SH-SY5Y (cell line): Measurements from ENCODE around the gene MTCL1.

ENCODE experiments used
- GATA2 ChIP-seq: IDR thresholded peaks from 2 replicates; pipeline ENCODE4 v1.6.1; 2011; ENCODE audit warnings: mild to moderate bottlenecking, low read depth, low read length
- GATA3 ChIP-seq: IDR thresholded peaks from 2 replicates; pipeline ENCODE4 v1.6.1; 2011; ENCODE audit warnings: low read depth, mild to moderate bottlenecking, low read length, moderate library complexity

Gene MTCL1

DNA sequence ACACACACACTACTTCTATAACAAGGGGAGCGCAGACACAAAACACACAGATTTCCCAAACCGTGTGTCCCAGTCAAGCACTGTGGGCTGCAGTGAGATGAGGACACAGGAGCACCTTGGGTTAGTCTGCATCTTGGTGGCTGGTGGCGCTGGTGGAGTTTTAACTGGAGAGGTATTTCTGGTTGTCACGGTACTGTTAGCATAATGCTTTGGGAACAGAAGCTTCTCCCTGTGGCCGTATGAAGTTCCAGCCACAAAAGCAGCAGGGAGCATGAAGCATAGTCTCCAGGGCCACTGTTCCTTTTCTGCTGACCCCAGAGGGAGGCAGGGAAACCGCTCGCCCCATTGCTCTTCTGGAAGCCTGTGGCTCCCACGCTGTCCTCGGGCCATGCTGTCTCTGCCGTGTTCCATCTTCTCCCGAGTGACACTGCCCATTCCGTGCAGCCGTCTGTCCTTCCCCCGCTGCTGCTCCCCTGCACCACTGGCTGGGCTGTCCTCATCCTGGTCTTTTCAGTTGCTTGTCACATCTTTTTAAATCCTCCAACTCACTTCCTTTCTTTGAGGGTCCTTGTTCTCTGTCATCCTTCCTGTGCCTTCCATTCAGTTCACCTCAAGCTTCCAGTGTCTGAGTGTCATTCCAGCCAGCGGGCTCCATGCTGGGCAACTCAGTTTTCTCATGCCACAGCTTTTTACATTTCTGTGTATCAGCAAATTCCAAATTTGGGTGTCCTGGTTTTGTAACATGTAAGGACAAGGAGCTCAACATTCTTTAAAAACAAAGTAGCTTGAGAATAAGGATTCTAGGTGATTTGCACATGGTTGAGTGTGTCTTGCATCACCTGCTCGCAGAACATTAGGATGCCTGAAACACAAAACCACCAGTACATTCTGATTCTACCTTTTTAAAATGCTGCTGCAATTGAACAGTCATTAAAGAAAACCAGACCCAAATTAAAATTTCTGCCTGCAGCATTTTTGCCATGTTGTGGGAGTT lies 125.0 kb downstream of the MTCL1 start:
- TF ChIP-seq GATA2 (no peak), GATA3 (no peak)

DNA sequence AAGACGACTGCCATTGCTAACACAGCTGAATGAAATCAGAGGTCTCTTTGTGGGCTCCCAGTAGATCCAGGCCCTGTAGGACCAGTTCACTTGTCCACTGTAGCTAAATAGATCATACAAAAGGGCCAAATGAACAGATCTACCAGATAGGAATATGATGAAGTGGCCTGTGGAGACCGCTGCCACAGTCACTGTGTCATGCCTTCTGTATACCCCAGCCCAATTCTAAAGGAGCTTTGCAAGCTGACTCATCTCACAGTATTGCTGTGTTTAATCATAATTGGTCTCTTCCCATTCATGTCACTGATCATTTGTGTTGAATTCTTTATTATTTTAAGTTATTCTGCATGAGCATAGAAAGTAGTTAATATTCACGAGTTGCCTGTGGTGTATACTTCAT lies 125.8 kb downstream of the MTCL1 start:
- TF ChIP-seq GATA2 (no peak), GATA3 (no peak)

DNA sequence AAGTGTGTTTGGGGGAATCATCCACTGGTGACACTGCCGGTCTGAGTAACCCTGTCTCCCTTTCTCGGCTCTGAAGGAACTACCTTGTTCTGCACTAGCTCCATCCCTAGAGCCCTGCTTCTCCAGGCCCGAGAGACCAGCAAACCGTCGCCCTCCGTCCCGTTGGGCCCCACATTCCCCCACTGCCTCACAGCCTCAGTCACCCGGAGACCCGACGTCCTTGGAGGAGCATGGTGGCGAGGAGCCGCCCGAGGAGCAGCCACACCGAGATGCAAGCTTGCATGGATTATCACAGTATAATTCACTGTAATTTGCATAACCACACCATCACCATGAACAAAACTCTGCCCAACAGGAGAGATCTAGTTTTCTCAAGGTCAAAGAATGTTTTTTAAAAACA lies 126.2 kb downstream of the MTCL1 start:
- TF ChIP-seq GATA3 (no peak), GATA2 (no peak)

DNA sequence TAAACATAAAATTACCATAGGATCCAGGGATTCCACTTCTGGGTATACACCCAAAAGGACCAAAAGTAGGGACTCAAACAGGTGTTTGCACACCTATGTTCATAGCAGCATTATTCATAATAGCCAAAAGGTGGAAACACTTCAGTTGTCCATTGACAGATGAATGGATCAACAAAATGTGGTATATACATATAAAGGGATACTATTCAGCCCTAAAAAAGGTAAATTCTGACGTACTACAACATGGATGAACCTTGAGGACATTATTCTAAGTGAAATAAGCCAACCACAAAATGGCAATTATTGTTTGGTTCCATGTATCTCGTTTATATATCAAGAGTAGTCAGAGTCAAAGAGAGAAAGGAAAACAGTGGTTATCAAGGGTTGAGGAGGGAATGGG lies 128.1 kb downstream of the MTCL1 start:
- no peak for TF ChIP-seq GATA2
- TF ChIP-seq GATA3, result no peak

DNA sequence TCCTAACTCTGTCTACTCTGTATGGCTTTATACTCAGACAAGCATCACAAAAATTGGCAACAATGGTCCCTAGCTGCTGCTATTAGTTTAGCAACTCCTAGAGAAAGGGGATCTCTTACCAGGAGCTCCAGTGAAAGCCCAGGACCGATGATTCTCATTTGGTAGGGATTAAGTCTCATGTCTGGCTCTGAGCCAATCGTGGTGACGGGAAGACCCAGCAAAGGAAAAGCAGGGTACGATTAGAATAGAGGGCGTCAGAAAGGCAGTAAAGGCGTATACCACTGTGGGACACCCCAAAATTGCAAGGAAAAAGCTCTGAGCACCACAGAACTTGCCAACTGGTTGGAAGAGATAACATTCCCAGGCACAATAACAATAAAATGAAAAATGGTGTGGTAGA lies 129.5 kb downstream of the MTCL1 start:
- TF ChIP-seq GATA3 (no peak), GATA2 (no peak)

DNA sequence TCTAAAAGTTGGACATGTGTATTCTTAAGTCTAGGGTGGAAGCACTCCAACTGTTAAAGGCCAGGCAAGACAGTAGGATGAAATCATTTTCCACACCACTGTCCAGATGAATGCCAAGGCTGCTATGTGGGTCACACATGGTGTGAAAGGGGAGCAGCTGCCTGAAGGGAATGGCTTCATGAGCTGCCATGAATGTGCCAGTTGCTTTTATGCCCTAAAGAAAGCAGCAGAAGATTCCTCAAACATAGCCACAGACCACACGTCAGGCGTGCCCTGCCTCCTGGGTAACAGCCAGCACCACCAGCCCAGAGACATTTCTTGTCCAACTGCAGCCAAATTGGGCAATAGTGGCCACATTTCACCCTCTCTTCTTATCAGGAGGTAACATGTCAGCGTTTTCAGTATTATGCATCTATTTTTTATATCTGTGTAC lies 130.2 kb downstream of the MTCL1 start:
- TF ChIP-seq GATA2, result no peak

DNA sequence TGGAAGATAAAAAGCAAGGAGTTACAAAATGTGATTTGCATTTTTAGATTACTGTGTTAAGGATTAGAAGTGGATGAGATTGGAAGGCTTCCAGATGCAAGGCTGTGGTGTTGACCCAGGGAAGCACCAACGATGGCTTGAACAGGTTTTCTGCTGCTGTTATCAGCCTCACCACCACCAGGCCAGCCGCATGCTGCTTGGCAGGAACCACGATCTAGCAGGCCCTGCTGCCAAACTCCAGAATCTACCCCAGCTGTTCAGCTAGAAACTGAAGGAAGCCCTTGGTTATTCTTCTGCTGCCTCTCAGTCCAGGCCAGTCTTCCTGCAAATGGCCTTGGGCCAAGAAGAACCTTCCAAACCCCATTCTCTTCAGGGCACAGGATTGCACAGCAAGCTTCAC lies 133.9 kb downstream of the MTCL1 start:
- TF ChIP-seq GATA2 (no peak), GATA3 (no peak)

DNA sequence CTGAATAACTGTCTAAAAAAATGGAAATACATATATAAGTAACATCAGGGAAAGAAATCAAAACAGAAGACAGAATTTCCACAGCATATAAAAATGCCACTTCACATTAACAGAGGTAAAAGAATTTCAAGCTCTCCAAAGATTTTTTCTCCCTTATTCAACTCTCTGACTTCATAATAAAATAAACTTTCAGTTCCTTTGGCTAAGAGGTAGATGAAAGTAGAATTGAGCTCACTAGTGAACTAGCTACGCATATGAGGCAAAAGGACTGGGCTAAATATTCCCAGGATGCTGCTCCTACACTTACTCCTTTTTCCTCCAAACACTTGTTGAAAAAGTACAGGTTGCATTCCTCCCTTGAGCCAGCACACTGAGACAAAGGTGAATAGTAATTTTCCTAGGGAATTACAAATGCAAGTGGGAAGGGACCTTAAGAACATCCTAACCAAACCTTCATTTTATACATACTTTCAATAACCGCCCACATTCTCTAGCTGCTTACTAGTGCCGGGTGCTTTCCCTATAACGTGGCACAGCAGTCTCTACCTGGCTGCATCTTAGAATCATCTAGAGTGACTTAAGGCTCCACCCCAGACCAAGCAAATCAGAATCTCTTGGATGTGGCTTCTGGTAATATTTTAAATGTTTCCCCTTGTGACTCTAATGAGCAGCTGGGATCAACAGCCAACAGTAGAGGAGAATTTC lies 136.6 kb downstream of the MTCL1 start:
- TF ChIP-seq GATA2 (no peak), GATA3 (no peak)

DNA sequence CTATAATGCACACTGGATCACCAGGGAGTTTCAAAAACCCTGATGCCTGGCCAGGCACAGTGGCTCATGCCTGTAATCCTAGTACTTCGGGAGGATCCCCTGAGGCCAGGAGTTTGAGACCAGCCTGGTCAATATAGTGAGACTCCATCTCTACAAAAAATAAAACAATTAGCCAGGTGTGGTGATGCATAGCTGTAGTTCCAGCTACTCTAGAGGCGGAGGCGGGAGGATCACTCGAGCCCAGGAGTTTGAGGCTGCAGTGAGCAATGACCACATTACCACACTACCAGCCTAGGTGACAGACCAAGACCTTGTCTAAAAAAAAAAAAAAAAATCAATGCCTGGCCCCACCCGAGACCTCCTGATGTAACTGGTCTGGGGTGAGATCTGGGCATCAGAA lies 137.2 kb downstream of the MTCL1 start:
- TF ChIP-seq GATA3 (no peak), GATA2 (no peak)

DNA sequence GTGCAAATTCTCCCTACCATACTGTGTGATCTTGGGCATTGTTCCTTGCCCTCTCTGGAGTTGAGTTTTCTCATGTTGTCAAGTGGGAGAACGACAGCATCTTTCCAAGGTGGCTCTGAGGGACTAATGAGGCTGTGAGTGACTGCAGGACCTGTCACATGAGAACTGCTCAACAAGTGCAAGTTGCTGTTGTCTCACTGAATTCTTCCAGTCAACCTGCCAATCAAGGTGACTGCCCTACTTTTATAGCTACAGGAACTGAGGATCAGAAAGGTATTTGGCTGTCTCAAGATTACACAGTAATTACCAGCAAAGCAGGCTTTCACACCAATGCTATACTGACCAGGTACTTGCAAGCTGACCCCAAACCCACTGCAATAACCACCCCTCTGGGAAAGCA lies 137.6 kb downstream of the MTCL1 start:
- TF ChIP-seq GATA3, result no peak
- TF ChIP-seq GATA2, result no peak

DNA sequence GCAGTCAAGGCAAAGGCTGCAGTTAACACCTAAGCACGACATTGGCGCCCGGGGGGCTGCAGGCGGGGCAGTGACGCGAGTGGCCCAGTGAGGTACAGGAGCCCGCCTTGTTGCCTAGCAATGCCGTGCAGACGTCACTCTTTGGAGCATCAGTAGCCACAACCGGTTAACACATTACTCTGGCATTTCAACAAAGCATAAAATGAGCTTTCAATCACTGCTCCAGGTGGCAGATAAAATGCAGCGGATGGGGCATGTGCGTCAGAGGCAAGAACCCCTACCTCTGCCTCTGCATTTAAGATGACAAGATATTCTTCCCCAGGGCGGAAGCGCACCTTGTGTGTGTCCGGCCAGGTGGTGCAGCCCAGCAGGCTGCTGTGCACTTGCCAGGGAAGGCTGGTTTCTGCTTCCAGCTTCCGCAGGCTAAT lies 139.4 kb downstream of the MTCL1 start:
- no peak for TF ChIP-seq GATA3
- no peak for TF ChIP-seq GATA2

DNA sequence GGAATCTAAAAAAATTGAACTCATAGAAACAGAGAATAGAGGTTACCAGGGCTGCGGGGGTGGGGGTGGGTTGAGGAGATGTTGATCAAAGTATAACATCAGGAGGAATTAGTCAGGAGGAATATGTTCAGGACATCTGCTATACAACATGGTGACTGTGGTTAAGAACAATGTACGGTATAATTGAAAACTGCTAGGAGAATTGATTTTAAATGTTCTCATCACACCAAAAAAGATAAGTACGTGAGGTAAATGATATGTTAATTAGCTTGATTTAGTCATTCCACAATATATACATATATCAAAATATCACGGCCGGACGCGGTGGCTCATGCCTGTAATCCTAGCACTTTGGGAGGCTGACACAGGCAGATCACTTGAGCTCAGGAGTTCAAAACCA lies 140.2 kb downstream of the MTCL1 start:
- TF ChIP-seq GATA2 (no peak), GATA3 (no peak)

DNA sequence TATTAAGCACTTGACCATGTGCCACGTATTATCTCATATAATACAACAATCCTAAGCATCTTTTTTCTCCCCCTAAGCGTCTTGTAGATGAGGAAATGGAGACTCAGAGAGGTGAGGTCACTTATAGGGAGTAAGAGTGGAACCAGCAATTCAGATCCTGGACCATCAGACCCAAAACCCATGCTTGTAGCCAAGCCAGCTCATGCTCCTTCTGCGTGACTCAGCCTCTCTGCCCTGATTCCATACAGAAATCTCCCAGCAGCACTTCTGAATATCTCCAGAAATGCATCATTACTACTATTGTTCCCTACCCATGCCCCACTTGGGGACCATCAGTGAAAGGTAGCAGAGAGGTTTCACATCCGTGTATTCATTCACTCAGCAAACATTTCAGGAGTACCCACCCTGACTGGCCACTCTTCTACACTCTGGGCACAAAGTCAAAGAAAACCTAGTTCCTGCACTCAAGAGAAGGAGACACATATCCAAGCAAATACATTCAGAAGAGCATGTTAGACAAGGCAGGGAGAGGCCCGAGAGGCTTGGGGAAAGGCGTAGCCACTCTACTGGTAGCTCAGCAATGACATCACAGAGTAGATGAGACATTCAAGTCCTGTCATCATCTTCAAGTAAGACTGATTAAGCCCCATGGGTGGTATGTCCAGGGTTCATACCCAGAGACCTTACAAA lies 141.9 kb downstream of the MTCL1 start:
- no peak for TF ChIP-seq GATA2
- TF ChIP-seq GATA3, result no peak

DNA sequence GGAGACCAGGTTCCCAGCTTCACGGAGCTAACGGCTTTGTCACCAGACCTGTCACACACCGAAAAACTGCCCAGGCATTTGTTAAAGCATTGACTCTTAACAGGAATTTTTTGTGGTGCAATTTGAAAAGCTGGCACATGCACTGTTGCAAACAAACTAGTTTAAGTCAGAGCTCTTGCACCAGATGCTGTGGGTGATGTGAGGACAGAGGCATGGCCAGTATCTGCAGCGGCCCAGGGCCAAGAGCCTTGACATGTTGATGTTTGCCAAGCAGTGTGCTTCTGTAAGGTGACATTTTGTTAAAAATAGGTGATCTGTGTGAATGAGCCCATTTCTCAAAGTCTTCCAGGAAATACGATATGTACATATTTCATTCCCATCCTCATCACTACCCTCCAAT lies 142.5 kb downstream of the MTCL1 start:
- no peak for TF ChIP-seq GATA2
- TF ChIP-seq GATA3, result no peak
